GM10266 (cell line): ENCODE data around the gene ATP2C2.

Experiments used
- DNase-seq: peaks from one replicate; pipeline ENCODE4 v3.0.0; 2012; ENCODE audit errors: extremely low spot score
- TF ChIP-seq, protein P1 (sequence below): IDR thresholded peaks from 2 replicates; pipeline ENCODE4 v1.5.1; 2012; ENCODE audit warnings: mild to moderate bottlenecking, low read depth; ENCODE audit not compliant: control insufficient read depth, insufficient read depth; ENCODE audit errors: missing control alignments

ATP2C2 gene

DNA sequence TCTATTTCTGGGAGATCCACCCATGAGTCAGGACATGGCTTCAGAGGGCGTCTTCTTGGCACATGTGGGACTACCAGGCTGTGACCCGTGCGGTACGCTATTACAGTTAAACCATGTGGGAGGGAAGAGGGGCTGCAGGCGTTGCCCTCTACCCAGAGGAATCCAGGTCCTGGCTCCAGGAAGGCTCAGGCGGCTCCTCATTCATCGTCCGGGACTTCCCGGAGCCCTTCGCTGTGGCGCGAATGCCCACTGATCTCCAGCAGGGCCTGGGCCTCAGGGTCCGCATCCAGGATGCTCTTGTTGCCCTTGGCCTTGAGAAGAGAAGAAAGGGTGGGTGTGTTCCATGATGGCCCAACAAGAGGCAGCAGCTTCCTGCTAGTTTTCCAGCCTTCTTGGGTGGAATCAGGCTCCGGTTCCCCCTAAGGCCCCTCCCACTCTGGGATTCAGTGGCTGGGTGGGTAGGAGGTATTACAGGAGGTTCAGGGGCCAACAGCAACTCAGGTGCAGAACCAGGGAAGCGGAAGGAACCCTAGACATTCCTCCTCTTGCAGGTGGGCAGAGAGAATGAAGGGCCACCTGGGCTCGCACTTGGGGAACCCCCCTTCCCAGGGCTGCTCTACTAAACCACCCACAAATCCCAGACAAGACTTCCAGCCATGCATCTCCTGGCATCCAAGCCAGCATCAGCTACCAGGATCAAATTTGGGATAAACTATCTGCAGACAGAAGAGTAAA is 111.5 kb downstream of the ATP2C2 start:
- TF ChIP-seq, protein P1, sequence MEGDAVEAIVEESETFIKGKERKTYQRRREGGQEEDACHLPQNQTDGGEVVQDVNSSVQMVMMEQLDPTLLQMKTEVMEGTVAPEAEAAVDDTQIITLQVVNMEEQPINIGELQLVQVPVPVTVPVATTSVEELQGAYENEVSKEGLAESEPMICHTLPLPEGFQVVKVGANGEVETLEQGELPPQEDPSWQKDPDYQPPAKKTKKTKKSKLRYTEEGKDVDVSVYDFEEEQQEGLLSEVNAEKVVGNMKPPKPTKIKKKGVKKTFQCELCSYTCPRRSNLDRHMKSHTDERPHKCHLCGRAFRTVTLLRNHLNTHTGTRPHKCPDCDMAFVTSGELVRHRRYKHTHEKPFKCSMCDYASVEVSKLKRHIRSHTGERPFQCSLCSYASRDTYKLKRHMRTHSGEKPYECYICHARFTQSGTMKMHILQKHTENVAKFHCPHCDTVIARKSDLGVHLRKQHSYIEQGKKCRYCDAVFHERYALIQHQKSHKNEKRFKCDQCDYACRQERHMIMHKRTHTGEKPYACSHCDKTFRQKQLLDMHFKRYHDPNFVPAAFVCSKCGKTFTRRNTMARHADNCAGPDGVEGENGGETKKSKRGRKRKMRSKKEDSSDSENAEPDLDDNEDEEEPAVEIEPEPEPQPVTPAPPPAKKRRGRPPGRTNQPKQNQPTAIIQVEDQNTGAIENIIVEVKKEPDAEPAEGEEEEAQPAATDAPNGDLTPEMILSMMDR, result no peak
- no peak for DNase-seq

DNA sequence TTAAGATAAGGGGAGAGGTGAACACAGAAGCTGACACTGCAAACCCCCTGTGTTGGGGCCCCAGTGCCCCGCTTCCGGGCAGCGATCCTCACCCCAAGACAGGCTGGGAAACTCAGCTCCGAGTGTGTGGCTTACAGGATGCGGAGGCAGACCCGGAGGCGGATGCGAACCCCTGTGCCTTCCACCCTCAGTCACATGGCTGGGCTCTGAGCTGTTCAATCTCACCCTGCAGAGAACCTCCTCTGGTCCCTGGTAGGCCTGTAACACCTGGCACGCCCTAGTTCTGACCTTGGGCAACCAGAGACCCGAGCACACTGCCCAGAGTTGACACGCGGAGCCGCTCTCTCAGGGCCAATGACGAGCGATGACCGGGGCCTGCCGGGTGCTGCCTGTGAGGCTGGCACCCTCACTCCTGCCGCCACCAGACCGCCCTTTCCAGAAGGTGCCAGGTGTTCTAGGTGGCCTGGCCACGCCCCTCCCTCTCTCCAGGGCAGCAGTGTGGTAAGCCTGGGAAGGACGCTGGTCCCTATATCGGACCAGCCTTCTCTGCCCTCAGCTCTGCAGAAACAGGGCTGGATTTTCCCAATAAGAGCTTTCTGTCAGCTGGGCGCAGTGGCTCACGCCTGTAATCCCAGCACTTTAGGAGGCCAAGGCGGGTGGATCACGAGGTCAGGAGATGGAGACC is 112.9 kb downstream of the ATP2C2 start:
- TF ChIP-seq, protein P1, result no peak
- DNase-seq, result no peak

DNA sequence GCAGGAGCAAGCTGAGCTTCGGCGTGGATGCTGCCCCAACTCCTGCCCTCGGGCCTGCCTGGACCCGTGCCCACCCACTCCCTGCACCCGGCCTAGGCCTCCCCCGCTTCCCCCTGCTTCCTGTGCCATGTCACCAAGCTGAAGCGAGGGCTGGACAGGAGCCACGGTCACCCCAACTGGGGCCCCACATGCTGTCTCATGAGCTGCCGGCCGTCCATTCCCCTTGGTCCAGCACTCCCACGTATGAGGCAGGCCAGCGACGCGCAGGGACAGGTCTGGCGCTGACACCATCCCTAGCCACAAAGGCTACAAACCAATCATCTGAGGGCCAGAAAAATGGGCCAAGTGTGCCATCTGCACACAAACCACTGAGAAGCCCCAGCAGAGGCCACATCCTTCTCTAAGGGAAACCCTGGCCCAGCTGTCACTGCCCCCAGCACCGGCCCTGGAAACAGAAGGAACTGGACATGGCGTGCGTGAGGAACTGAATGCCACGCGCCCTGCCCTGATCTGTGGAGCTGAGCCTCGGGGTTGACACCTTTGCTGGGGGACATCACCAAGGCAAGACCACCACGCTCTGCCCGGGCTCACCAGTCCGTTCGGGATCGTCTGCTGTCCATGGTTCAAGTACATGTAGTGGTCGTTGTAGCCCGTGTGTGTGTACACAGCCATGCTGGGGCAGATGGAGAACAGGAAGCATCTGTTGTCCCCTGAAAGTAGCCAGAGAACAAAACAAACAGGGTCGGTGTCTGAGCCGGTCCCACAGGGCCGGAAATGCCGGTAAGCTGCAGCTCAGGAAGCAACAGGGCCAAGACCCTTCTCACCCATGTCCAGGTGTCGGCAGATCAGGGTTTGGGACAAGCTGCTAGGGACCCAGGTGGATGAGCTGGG is 113.9 kb downstream of the ATP2C2 start:
- DNase-seq, result no peak
- TF ChIP-seq, protein P1, result no peak

DNA sequence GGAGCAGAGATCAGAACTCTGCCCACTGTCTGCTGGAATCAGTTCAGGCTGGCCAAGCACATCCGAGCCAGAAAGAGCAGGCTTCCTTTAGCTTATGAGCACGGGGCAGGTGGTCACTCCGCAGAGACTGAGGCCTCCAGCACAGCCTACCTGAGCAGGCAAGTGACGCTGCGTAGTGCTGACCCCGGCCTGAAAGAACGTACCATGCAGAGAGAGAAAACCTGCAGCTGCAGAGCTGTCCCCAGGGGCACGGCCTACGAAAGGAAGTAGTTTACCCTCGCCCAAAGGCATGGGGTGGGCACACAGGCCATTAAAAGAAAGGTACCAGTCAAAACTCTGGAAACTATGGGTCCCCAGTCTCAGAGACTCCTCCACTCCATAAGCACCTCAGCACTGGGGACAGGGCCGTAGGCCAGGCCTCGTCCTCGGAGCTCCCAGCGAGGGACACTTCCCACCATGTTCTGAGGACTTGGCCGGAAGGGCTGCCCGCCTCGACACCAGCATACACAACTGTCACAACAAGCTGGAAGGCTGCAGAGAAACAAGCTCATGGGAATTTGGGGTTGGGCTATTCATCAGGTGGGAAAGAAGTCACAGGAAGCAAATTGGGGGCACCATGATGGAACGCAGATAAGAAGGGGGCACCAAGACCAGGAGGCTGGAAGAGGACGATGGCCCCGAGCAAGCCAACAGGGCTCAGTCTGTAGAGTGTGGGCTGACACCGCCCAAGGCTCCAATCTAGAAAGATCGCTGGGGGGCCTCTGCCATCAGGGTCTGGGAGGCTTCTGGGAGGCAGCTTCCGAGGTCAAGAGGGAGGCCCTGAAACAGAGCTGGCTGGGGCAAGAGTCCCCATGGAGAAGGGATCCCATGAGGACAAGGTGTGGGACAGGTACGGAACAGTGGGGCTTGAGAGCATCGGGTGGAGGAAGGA is 114.9 kb downstream of the ATP2C2 start:
- TF ChIP-seq, protein P1, result no peak
- no peak for DNase-seq

DNA sequence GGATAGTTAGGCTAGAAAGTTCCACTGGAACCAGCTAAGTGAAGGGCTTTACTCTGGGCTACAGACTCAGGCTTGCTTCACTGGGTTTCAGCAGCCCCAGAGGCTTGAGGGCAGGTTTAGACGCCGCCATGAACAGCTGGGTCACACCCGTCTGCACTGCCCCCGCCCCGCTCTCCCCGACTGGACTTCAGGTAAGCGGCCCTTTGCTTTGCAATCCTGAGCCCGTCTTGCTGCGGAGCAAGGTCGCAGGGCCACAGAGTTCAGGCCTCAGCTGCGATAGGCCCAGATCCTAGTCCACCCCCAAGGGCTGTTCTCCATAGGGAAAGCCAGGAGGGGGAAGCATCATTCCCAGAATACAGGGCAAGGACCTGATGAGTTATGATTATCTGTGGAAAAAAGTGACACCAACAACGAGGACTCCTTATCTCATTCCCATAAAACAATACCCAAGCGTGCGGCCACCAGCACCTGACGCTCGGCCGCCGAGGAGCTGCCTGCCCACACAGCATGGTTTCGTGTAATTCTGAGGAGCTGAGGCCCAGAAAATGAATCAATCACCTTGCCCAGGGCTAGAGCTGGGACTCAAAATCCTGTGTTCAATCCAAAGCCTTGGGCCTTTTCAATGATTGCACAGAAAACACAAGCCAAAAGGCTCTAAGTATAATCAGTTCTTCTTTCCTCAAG is 115.7 kb downstream of the ATP2C2 start:
- DNase-seq, result no peak
- TF ChIP-seq, protein P1, result no peak
